NCI-H2081 (cell line): ENCODE data around the gene HYPK.
A peak's percentile ranks its signal among the peaks of the same experiment; 100 is the strongest.
"Not testable (repeated sequence)": the region's sequence is repeated elsewhere in the genome, so short reads cannot be mapped to it uniquely, and the experiment has no call there.

ENCODE experiments used
- DNase-seq, 2 experiments: peaks; one replicate each; lab custom pipeline; 2025; lab: John Stamatoyannopoulos, UW

The HYPK gene

DNA sequence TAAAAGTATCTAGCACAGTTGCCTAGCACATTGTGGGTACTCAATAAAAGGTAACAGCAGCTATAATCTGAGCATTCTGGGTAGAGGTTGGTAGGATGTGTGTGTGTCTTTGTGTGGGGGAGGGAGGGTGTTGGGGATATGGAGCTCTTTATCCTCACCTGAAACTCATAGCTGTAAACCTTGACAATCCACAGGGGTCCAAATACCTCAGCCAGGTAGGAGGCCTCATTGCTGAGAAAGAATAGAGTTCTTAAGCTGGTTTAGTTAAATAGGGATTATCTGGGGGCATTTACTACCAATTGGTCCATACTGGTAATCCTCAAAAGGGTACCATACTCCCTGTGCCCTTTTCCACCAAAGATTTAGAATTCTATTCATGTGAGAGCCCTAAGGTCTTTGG, 4.4 kb upstream of the HYPK start:
- DNase-seq, result no peak

DNA sequence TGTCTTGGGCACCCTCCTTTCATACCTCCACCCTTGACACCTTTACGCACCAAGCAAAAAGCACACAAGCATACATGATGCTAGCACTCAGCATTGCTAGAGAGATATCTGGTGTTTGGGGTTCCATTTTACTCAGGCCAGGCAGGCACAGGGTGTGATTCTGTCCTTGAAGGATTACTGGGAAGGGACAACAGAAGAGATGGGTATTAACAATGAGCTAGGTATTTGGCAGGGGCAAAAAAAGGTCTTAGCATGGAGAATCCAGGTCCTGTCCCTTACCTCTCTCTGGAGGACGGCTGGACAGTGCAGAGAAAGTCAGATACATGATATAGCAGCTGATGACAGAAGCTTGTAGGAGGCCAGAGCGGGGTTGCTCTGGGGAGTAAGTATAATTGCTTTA, 3.8 kb upstream of the HYPK start:
- DNase-seq, result no peak

DNA sequence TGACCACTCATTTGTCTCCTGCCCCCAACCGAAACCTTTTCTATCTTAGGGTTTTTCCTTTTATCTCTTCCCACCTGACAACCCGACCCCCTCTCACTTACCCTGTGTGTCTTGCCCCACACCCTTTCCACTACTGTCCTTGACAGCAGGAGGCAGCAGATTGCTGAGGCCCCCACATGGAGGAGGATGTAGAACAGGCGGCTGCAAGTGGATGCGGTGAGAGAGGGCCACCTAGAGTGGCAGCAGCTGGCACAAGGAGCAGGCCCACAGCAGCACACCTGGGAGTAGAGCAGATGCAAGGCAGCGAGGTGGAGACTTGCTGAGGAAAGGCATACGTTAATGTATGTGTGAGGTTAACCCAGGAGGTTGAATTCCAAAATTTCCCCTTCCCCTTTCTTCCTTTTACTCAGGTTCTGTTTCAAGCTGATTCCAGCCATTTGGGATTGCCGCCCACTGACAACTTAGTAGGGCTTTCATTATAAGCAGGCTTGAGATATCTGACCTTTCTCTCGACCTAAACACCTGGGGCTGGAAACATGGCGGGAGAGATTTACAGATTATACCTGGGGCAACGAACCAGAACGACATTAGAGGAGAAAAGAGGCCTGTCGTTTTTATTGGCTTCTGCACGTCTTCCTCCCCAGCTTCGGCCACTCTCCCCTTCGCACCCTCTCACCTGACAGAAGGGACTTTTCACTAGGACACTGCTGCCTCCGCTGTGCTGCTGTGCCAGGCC, 1.0 kb upstream of the HYPK start:
- peak; percentile 65 to 86 for DNase-seq

DNA sequence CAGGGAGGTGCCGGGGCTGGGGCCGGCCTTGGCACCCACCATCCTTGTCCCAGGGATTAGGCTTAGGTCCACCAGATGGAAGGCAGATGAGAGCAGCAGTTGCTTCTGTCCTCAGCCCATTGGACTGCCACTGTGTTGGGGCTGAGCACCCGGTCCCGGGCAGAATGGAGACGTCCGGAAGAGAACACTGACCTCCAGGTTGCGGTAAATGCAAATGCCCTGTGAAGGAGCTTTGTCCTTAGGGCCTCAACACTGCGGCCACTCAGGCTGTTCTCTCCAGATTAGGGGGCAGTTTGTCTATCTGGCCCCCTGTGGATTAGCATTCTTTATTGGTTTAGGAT, 484 bp upstream of the HYPK start, which contains the start of gene SERINC4:
Gene SERINC4 (minus strand): TSS at position 276 of the 341 bp plus-strand sequence. CDS start 234 bp downstream, at position 42.
- DNase-seq, result no peak

DNA sequence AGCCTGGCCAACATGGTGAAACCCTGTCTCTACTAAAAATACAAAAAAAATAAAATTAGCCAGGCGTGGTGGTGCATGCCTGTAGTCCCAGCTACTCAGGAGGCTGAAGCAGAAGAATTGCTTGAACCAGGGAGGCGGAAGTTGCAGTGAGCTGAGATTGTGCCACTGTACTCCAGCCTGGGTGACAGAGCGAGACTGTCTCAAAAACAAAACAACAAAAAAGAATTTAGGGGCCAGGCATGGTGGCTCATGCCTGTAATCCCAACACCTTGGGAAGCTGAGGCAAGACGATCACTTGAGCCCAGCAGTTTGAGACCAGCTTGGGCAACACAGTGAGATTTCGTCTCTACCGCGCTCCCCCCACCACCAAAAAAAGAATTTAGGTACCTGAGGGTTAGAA, 2.3 kb downstream of the HYPK start:
- not testable (repeated sequence) for DNase-seq

DNA sequence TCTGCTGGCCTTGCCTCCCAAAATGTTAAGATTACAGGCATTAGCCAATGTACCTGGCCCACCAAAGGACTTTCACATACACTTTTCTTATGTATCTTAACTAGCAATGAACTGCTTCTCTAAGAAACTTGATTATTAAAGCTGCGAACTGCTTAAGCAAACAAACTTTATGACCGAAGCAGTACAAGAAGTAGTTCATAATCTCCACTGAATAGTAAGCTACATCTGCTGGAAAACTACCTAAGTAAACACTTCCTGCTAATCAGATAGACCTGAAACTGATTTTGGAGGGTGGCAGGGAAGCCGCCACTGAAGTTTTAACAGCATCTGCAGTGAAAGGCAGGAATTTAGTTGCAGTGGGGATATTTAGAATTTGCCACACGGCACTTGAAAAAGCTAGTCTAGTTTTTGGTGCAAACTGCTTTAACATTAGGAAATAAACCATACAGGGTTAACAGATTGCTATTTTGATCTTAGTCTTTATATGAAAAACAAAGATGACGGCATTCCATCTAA, 8.1 kb downstream of the HYPK start:
- no peak for DNase-seq

DNA sequence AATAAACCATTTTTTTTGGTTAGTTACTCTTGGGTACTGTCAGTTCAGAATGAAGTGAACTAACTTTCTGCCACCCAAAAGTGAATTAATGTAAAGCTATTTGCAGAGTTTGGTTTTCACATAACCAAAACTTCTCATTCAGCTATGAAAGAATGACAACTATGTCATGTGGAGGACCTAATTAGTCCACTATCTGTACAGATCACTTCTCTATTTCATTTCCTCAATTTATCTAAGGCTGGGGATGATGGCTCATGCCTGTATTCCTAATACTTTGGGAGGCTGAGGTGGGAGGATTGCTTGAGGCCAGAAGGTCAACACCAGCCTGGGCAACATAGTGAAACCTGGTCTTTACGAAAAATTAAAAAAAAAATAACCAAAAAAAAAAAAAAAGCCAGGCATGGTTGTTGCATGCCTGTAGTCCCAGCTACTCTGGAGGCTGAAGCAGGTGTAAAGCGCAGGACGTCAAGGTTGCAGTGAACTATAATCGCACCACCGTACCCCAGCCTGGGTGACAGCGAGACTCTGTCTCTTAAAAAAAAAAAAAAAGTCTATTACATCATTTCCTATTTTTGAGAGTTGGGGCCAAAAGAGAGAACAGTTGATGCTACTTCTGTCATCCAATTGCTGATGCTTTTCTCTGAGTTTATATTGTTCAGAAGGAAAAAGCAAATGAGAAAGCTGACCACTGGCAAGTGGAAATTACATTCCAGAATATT, 8.7 kb downstream of the HYPK start:
- DNase-seq, result no peak

DNA sequence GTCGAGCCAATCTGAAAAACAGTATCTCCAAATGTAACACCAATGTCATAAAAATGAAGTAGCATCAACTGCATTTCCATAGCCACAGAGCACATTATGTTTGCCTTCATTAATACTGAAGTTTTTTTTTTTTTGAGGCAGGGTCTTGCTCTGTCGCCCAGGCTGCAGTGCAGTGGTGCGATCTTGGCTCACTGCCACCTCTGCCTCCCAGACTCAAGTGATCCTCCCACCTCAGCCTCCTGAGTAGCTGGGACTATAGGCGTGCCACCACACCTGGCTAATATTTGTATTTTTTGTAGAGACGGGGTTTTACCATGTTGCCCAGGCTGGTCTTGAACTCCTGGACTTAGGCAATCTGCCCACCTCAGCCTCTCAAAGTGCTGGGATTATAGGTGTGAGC, 14.7 kb downstream of the HYPK start:
- DNase-seq, result not testable (repeated sequence)

DNA sequence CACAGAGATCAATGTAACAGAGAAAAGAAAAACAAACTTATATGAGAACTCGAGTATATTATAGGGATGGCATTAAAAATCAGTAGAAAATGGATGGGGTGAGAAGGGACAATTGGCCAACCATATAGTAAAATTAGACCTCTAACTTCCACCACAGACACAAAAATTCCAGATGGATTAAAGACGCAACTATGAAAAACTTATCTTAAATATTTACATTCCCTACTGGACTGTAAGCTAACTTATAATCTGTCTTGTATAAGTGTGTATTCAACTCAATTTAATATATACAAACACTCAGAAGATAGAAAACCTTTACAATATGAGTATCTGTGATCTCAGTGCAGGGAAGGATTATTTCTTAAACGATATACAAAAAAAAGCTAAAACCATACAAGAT, 21.1 kb downstream of the HYPK start:
- DNase-seq, result no peak

DNA sequence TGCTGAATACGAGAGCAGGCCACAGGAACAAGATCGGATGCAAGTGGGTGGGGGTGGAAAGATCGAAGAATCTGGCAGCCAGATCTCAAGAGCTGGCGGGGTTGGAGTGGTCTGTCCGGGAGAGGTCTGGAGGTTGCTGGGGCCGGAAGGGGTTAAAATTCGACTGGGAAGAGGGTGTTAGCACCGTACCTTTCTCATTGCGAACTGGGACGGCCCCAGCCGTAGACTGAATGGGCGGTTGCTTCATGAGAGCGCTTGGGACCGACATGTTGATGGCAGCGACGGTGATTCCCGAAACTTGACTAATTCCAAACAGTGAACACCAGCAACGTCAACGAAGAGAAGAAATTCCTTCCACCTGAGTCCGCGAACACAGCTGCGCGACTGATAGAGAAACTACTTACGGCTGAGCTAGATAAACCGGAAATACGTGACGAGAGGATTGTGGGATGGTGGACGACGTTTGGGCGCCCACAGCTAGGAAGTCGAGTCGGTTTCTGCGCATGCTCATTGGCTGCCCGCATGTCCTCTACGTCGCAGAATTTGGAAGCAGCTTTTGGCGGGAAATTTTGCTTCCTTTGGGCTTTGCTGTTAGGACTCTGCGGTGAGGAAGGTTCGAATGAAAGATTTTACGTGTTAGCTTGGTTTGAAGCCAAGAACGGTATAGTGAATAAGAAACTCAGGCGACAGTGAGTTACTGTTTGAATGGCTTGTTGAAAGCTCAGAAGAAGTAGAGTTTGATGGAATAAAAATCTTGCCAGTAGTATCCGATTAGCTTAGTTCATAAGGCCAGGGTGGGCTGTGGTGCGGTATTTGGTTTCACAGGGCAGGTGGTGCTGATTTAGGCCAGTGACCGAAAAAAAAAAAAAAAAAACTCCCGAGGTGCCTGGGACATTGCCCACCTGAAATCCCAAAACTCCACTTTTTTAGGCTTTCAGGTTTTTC, 24.2 kb downstream of the HYPK start, which contains the start of gene MFAP1:
Gene MFAP1 (minus strand): TSS at position 389 of the 945 bp plus-strand sequence. CDS start 121 bp downstream, at position 268.
- peak; percentile 94 to 98 for DNase-seq

DNA sequence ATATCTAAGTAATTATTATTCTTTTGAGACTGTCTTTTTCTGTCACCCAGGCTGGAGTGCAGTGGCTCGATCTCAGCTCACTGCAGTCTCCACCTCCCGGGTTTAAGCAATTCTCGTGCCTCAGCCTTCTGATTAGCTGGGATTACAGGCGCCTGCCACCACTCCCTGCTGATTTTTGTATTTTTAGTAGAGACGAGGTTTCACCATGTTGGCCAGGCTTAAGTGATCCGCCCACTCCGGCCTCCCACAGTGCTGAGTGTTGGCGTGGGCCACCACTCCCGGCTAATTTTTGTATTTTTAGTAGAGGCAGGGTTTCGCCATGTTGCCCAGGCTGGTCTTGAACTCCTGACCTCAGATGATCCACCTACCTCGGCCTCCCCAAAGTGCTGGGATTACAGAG, 24.9 kb downstream of the HYPK start:
- DNase-seq, result not testable (repeated sequence)

DNA sequence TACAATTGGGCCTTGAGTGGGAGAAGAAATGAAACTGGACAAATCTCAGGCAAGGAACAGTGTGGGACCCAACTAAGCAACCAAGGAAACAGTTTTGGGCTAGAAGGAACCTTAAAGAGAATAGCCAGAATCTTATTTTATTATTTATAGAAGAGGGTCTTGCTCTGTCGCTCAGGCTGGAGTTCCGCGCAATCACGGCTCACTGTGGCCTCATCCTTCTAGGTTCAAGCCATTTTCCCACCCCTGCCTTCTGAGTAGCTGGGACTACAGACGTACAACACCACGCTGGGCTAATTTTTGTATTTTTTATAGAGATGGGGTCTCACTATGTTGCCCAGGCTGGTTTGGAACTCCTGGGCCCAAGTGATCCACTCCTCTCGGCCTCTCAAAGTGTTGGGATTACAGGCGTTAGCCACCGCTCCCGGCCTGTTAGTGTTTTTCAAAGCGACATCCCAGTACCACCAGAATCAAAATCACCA, 25.7 kb downstream of the HYPK start:
- no peak for DNase-seq

DNA sequence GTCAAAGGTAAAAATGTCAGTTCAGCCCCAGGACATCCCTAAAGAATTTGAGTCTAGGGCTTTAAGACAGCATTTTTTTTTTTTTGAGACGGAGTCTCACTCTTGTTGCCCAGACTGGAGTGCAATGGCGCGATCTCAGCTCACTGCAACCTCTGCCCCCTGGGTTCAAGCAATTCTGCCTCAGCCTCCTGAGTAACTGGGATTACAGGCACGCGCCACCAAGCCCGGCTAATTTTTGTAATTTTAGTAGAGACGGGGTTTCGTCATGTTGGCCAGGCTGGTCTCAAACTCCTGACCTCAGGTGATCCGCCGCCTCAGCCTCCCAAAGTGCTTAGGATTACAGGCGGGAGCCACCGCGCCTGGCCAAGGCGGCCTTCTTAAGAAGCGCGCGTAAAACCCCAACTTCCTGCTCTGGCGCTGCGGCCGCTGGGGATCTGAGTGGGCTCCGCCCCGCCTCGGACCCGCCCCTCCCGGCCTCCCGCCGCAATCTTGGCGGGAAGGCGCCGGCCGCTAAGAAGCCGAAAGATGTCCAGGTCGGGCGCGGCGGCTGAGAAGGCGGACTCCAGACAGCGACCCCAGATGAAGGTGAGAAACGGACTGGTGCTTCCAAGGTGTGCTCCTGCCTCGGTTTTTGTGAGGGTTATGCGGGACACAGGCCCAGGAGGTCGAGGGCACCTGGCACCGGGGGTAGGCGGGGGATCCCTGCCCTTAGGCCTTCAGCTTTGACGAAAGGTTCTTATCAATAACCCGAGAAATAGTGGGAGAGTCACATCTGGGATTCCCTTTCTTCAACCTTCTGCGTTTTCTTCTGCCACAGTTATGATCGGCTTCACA, 26.3 kb downstream of the HYPK start, which contains the start of gene WDR76:
Gene WDR76 (plus strand): TSS at position 495 of the 834 bp plus-strand sequence. CDS start 31 bp downstream, at position 526.
- peak; percentile 80 to 88 for DNase-seq

DNA sequence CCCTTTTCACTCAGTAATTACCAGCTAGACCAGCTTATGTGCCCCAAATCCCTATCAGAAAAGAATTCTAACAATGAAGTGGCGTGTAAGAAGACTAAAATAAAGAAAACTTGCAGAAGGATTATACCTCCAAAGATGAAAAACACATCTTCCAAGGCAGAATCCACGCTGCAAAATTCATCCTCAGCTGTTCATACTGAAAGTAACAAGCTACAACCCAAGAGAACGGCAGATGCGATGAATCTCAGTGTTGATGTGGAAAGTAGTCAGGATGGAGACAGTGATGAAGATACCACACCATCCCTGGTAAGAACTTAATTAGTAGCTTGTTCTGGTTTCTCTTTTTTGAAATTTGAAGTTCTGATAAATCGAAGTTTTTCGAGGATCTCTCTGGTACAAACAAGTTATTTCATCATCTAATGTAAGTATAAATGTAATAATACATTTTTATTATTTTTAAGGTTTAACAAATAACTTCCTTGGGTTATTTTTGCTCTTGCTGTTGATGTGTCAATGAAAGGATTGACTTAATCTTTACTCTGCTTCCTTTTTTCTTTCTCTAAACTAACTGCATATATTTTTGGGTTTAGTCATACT, 27.8 kb downstream of the HYPK start:
- DNase-seq, result no peak

DNA sequence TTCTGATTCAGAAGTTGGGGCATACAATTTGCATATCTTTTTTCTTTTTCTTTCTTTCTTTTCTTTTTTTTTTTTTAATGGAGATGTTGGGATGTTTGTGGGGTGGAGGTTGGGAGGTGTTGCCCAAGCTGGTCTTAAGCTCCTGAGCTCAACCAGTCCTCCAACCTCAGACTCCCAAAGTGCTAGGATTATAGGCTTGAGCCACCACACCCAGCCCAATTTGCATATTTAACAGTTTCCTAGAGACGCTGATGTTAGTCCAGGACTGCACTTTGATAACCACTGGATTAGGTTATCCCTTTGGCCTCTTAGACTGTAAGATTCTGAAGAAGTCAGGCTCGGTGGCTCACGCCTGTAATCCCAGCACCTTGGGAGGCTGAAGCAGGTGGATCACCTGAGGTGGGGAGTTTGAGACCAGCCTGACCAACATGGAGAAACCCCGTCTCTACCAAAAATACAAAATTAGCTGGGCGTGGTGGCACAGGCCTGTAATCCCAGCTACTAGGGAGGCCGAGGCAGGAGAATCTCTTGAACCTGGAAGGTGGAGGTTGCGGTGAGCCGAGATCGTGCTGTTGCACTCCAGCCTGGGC, 29.6 kb downstream of the HYPK start:
- DNase-seq, result not testable (repeated sequence)

DNA sequence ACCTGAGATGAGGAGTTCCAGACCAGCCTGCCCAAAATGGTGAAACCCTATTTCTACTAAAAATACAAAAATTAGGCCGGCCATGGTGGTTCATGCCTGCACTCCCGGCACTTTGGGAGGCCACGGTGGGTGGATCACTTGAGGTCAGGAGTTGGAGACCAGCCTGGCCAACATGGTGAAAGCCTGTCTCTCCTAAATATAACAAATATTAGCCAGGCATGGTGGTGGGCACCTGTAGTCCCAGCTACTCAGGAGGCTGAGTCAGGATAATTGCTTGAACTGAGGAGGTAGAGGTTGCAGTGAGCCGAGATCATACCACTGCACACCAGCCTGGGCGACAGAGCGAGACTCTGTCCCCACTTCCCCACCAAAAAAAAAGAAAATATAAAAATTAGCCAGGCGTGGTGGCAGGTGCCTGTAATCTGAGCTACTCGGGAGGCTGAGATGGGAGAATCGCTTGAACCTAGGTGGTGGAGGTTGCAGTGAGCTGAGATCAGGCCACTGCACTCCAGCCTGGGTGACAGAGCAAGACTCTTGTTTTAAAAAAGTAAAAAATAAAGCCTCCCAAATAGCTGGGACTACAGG, 30.4 kb downstream of the HYPK start:
- not testable (repeated sequence) for DNase-seq

DNA sequence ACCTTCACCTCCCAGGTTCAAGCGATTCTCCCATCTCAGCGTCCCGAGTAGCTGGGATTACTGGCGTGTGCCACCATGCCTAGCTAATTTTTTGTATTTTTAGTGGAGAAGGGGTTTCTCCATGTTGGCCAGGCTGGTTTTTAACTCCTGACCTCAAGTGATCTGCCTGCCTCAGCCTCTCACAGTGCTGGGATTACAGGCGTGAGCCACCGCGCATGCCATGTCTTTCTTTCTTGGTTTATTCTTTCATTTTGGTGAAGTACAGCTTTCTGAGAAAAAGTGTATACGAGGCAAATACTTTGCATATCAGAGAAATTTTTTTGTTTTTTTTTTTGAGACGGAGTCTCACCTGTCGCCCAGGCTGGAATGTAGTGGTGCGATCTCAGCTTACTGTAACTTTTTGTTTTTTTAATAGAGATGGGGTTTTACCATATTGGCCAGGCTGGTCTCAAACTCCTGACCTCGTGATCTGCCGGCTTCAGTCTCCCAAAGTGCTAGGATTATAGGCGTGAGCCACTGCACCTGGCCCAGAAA, 31.2 kb downstream of the HYPK start:
- DNase-seq, result not testable (repeated sequence)

DNA sequence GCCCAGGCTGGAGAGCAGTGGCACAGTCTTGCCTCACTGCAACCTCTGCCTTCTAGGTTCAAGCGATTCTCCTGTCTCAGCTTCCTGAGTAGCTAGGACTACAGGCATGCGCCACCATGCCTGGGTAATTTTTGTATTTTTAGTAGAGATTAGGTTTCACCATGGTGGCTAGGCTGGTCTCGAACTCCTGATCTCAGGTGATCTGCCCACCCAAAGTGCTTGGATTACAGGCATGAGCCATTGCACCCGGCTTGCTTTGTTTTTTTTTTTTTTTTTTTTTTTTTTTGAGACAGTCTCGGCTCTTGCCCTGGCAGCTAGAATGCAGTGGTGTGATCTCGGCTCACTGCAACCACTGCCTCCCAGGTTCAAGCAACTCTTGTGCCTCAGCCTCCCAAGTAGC, 32.1 kb downstream of the HYPK start:
- not testable (repeated sequence) for DNase-seq

DNA sequence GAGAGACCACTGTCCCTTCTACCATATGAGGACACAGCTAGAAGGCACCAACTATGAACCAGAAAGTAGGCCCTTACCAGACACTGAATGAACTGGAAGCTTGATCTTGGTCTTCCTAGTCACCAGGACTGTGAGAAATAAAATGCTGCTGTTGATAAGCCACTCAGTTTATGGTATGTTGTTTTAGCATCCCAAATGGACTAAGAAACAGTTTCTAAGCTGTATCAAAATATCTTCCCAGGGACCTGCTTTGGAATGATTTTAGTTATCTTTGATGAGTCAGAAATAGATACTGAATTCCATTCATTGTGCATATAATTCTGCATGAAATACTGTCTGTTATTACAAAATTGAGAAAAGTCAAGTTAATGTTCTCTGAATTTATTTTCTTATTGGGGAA, 45.0 kb downstream of the HYPK start:
- DNase-seq, result no peak
